GM12878 (cell line): Measurements from ENCODE around the gene CCSER2. TPM values are rescaled to one million over a fixed set of nuclear protein-coding genes. Genes with fewer than 3 reads are reported as not detected.

ENCODE experiments used
- BMI1 ChIP-seq: fragments of 450-650 bp; IDR thresholded peaks from 2 replicates; pipeline ENCODE4 v1.6.1; 2016; ENCODE audit warnings: mild to moderate bottlenecking, moderate library complexity, borderline replicate concordance
- CHD4 ChIP-seq: fragments of 200-600 bp; sonication (generic); IDR thresholded peaks from 2 replicates; pipeline ENCODE4 v1.6.1; 2016; ENCODE audit warnings: mild to moderate bottlenecking
- EZH2 ChIP-seq: IDR thresholded peaks from 2 replicates; pipeline ENCODE4 v1.6.1; 2012; ENCODE audit warnings: low read depth, mild to moderate bottlenecking, control low read depth, inconsistent platforms, low read length, borderline replicate concordance; ENCODE audit not compliant: control insufficient read depth
- FOS ChIP-seq: IDR thresholded peaks from 3 replicates; pipeline ENCODE4 v1.6.1; 2011; ENCODE audit warnings: borderline replicate concordance; ENCODE audit not compliant: insufficient read length; ENCODE audit errors: extremely low read depth
- GABPA ChIP-seq: IDR thresholded peaks from 2 replicates; pipeline ENCODE4 v1.6.1; 2014; ENCODE audit warnings: antibody characterized with exemption, low read depth, mild to moderate bottlenecking, inconsistent platforms
- IKZF2 ChIP-seq, 2 experiments: fragments of 450-650 bp; IDR thresholded peaks; 2 replicates each; pipeline ENCODE4 v1.6.1; 2017; ENCODE audit warnings: mild to moderate bottlenecking in 2 of 2, moderate library complexity in 2 of 2
- KLF5 ChIP-seq: fragments of 450-650 bp; IDR thresholded peaks from 2 replicates; pipeline ENCODE4 v1.6.1; 2014; ENCODE audit warnings: mild to moderate bottlenecking; ENCODE audit not compliant: partially characterized antibody
- MEF2A ChIP-seq: IDR thresholded peaks from 2 replicates; pipeline ENCODE4 v1.6.1; 2011; ENCODE audit warnings: low read depth, mild to moderate bottlenecking, low read length, moderate library complexity; ENCODE audit not compliant: insufficient read depth
- MYB ChIP-seq: fragments of 150-350 bp; IDR thresholded peaks from 2 replicates; pipeline ENCODE4 v1.6.1; 2014; ENCODE audit warnings: mild to moderate bottlenecking, low read depth, low read length, borderline replicate concordance
- NFYA ChIP-seq: IDR thresholded peaks from 2 replicates; pipeline ENCODE4 v1.6.1; 2011; ENCODE audit warnings: low read depth, mild to moderate bottlenecking, low read length, improper control_type of control experiment, borderline replicate concordance
- POLR2AphosphoS5 ChIP-seq: IDR thresholded peaks from 2 replicates; pipeline ENCODE4 v1.6.1; 2011; ENCODE audit warnings: mild to moderate bottlenecking, low read length, inconsistent platforms
- RAD21 ChIP-seq: IDR thresholded peaks from 2 replicates; pipeline ENCODE4 v1.6.1; 2011; ENCODE audit warnings: mild to moderate bottlenecking, low read depth, low read length, moderate library complexity; ENCODE audit not compliant: insufficient read depth
- REST ChIP-seq: IDR thresholded peaks from 2 replicates; pipeline ENCODE4 v1.6.1; 2012; ENCODE audit warnings: mild to moderate bottlenecking, low read depth, low read length
- RUNX3 ChIP-seq: IDR thresholded peaks from 2 replicates; pipeline ENCODE4 v1.6.1; 2012; ENCODE audit warnings: low read length, inconsistent platforms
- SPI1 ChIP-seq: IDR thresholded peaks from 2 replicates; pipeline ENCODE4 v1.6.1; 2011; ENCODE audit warnings: low read depth, mild to moderate bottlenecking, low read length, moderate library complexity, borderline replicate concordance; ENCODE audit not compliant: insufficient read depth
- TARDBP ChIP-seq: IDR thresholded peaks from 2 replicates; pipeline ENCODE4 v1.6.1; 2016; ENCODE audit warnings: borderline replicate concordance
- TCF7 ChIP-seq: IDR thresholded peaks from 2 replicates; pipeline ENCODE4 v1.6.1; 2014; ENCODE audit warnings: antibody characterized with exemption, borderline replicate concordance
- ZNF24 ChIP-seq: fragments of 450-650 bp; IDR thresholded peaks from 2 replicates; pipeline ENCODE4 v1.6.1; 2017; ENCODE audit warnings: antibody characterized with exemption, mild to moderate bottlenecking
- polyA plus RNA-seq, 11 experiments: library from polyadenylated mRNA; depleted of rRNA in 4 of 11; unstranded in 6 of 11; stranded (reverse) in 5 of 11; fragments of >200 nt; fragmentation: Nextera tagmentation in 4 of 11; fragmentation: Illumina TruSeq in 1 of 11; extraction: Ambion mirVana in 4 of 11; extraction: Trizol in 1 of 11; gene quantifications; 1 replicate in 1 of 11; 2 replicates in 10 of 11; pipeline versions ENCODE4 v1.2.1 to v1.2.3, GENCODE V29; 2011 to 2016; ENCODE audit warnings: inconsistent platforms in 2 of 11, missing spikeins in 2 of 11, low read depth in 1 of 11
- total RNA-seq, 4 experiments: library from RNA; depleted of rRNA in 3 of 4; stranded (reverse); fragments of >200 nt in 3 of 4; fragmentation: Illumina TruSeq in 1 of 4; extraction: Trizol in 1 of 4; gene quantifications; 2 replicates each; pipeline versions ENCODE4 v1.2.1 to v1.2.3, GENCODE V29; 2013 to 2021
- TF ChIP-seq, protein P1 (sequence below): fragments of 450-650 bp; IDR thresholded peaks from 2 replicates; pipeline ENCODE4 v1.6.1; 2016; ENCODE audit warnings: mild to moderate bottlenecking, moderate library complexity, borderline replicate concordance
- TF ChIP-seq, protein P2 (sequence below): IDR thresholded peaks from 2 replicates; pipeline ENCODE4 v1.6.1; 2011; ENCODE audit warnings: low read depth, mild to moderate bottlenecking, low read length, moderate library complexity, borderline replicate concordance; ENCODE audit errors: extremely low read depth
- TF ChIP-seq, protein P3 (sequence below): fragments of 450-650 bp; IDR thresholded peaks from 2 replicates; pipeline ENCODE4 v1.6.1; 2017; ENCODE audit warnings: mild to moderate bottlenecking

The CCSER2 gene
- total and polyA plus RNA-seq, 10 of the 15 experiments (the other 5 are each of a cell fraction or from before 2014, with no cell fraction given): 4.7 to 18.8 (median 13.2) TPM

DNA sequence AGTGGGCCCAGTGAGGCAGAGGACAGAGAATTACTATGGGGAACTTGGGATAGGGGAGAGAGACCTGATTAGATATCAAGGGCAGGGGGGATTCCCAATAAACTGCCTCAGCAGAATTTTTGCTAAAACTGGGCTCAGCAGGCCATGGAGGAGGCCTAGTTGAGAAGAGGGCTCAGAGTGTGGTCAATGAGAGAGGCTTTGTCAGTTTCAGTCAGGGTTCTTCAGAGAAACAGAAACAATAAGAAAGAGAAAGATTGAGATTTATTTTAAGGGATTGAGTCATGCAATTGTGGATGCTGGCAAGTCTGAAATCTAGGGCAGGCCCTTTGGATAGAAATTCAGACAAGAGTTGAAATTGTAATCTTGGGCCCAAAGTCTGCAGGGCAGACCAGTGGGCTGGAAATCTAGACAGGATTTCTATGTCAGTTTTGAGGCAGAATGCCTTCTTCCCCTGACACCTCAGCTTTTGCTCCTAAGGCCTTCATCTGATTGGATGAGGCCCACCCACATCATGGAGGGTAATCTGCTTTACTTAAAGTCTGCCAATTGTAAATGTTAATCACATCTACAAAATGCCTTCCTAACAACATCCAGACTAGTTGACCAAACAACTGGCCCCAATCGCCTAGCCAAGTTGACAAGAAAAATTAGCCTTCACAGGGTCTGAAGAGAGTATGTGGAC, 33.5 kb upstream of the CCSER2 start (continued):
- TF ChIP-seq SPI1 (no peak), KLF5 (no peak), FOS (no peak), CHD4 (no peak), TCF7 (no peak), RAD21 (no peak), BMI1 (no peak), MEF2A (peak; percentile 56; the same call in 1 of the 2 replicates), IKZF2 (IDR thresholded peaks at IDR 0.05) (no peak), RUNX3 (peak; percentile 81), REST (no peak), GABPA (no peak), TARDBP (no peak), EZH2 (no peak), MYB (no peak), NFYA (no peak), ZNF24 (no peak), POLR2AphosphoS5 (no peak)
- TF ChIP-seq, protein P1, sequence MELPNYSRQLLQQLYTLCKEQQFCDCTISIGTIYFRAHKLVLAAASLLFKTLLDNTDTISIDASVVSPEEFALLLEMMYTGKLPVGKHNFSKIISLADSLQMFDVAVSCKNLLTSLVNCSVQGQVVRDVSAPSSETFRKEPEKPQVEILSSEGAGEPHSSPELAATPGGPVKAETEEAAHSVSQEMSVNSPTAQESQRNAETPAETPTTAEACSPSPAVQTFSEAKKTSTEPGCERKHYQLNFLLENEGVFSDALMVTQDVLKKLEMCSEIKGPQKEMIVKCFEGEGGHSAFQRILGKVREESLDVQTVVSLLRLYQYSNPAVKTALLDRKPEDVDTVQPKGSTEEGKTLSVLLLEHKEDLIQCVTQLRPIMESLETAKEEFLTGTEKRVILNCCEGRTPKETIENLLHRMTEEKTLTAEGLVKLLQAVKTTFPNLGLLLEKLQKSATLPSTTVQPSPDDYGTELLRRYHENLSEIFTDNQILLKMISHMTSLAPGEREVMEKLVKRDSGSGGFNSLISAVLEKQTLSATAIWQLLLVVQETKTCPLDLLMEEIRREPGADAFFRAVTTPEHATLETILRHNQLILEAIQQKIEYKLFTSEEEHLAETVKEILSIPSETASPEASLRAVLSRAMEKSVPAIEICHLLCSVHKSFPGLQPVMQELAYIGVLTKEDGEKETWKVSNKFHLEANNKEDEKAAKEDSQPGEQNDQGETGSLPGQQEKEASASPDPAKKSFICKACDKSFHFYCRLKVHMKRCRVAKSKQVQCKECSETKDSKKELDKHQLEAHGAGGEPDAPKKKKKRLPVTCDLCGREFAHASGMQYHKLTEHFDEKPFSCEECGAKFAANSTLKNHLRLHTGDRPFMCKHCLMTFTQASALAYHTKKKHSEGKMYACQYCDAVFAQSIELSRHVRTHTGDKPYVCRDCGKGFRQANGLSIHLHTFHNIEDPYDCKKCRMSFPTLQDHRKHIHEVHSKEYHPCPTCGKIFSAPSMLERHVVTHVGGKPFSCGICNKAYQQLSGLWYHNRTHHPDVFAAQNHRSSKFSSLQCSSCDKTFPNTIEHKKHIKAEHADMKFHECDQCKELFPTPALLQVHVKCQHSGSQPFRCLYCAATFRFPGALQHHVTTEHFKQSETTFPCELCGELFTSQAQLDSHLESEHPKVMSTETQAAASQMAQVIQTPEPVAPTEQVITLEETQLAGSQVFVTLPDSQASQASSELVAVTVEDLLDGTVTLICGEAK: no peak
- TF ChIP-seq, protein P2, sequence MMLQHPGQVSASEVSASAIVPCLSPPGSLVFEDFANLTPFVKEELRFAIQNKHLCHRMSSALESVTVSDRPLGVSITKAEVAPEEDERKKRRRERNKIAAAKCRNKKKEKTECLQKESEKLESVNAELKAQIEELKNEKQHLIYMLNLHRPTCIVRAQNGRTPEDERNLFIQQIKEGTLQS: no peak
- TF ChIP-seq, protein P3, sequence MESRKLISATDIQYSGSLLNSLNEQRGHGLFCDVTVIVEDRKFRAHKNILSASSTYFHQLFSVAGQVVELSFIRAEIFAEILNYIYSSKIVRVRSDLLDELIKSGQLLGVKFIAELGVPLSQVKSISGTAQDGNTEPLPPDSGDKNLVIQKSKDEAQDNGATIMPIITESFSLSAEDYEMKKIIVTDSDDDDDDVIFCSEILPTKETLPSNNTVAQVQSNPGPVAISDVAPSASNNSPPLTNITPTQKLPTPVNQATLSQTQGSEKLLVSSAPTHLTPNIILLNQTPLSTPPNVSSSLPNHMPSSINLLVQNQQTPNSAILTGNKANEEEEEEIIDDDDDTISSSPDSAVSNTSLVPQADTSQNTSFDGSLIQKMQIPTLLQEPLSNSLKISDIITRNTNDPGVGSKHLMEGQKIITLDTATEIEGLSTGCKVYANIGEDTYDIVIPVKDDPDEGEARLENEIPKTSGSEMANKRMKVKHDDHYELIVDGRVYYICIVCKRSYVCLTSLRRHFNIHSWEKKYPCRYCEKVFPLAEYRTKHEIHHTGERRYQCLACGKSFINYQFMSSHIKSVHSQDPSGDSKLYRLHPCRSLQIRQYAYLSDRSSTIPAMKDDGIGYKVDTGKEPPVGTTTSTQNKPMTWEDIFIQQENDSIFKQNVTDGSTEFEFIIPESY: no peak
